Subcutaneous adipose tissue (tissue), 4 donors: Measurements from ENCODE around the gene CARD10. TPM values are rescaled to one million over a fixed set of nuclear protein-coding genes. Genes with fewer than 3 reads are reported as not detected.

ENCODE experiments used
- CTCF ChIP-seq: fragments of 450-650 bp; IDR thresholded peaks from one replicate; pipeline ENCODE4 v1.5.1; 2016; ENCODE audit warnings: low read depth, mild to moderate bottlenecking, control low read depth, antibody characterized with exemption, moderate library complexity
- total RNA-seq, 4 donors: library from RNA; depleted of rRNA; stranded (reverse); fragments of >200 nt; gene quantifications; one replicate each; pipeline ENCODE4 v1.1.0, GENCODE V29; 2016

Gene CARD10
- total RNA-seq, 4 donors from 2014 or later, result 1.9 to 11.7 (median 3.6) TPM

DNA sequence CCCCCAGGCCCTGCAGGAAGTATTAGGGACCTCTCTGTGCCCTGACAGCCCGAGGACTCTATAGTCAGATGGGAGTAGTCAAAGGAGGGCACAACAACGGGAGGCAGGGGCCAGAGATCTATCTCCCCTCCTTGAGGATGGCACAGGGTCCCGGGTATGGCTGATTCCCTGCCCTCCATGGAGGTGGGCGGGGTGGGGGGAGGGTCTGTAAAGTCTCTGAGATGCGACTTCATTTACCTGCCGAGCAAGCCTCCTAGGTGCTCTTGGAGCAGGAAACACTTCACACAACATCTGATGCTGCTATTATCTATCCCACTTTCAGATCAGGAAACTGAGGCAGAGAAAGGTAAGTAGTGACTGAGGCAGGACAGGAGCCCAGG lies 40.3 kb upstream of the CARD10 start:
- no peak for TF ChIP-seq CTCF

GRCh38 chr22:37558815-37559214 lies 39.6 kb upstream of the CARD10 start:
- TF ChIP-seq CTCF, result no peak

DNA sequence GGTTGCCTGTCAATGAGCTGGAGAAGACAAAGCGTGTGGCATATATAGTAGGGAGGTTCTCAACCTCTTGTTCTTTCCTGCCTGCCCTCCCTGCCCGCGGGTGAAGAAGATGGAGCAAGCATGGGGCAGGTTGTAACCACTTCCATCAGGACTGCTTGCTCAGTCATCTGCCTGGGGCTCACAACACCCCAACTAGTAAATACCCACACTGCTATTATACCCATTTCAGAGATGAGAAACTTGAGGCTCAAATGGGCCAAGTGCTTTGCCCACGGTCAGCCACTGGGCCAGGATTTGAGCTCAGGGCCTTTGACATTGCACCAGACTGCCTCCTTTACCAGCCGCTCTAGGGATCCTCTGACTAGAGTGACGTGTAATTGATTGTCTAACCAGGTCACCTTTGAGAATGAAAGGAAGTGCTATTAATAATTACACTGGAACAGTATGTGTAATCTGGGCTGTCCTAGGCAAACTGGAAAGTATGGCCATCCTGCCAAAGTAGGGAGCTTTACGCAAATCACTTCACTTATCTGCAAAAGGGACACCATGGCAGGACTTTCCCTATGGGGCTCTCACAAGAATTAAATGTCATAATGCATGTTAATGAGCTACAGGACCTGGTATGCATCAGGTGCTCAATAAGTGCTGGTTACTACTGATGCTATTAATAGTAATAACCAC lies 38.2 kb upstream of the CARD10 start:
- TF ChIP-seq CTCF, result no peak

DNA sequence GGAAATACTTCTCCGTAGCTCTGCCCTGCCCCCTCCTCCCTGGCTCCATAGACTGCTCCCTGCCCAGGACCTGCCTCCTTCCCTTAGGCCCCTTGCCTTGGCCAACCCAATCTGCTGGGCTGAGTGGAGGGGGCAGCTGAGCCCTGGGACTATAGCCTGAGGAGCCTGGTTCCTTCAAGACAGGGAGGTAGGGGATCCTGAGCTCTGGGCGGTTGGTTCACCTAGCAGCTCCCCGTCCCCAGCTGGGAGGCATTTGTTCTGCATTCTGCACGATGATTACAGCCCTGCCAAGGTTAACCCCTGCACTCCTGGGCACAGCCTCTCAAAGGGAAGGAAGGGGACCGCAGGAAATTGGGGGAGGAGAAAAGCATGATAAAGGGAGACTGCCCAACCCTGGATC lies 37.5 kb upstream of the CARD10 start:
- no peak for TF ChIP-seq CTCF

- no peak for TF ChIP-seq CTCF
Observed at GRCh38 chr22:37555029-37555428, 35.8 kb upstream of the CARD10 start.

GRCh38 chr22:37553725-37554124 lies 34.5 kb upstream of the CARD10 start:
- no peak for TF ChIP-seq CTCF

DNA sequence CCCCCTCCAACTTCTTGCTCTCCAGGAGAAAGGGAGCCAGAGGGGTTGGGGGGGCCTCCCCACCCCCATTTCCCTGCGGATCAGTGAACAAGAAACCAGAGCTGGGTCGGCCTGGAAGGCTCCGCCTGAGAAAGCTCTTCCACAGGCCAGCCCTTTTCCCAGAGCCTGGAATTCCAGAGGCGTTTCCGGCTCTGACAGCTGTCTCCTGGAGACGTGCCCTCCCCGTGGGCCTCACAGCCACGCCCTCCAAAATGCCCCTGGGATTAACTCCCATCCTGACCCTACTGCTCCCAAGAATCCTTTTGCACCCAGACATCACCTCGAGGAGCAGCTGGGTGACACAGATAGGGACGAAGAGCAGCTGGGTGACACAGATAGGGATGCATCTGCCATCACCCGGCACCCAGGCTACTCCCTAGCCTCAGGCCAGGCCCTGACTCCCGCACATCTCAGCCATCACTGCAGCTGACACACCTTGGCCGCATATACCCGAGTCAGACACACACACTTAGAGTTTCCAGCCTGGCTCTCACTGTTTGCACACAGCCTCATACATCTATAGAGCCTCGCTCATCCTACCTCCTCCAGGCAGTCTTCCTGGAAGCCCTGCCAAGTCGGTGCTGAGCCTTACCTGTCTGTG lies 33.4 kb upstream of the CARD10 start:
- no peak for TF ChIP-seq CTCF
